HPDE6-E6E7 (cell line): ENCODE data around the gene IL1RL1.
"Not testable (repeated sequence)": the region's sequence is repeated elsewhere in the genome, so short reads cannot be mapped to it uniquely, and the experiment has no call there.

Experiments
- DNase-seq: peaks from one replicate; pipeline ENCODE4 v3.0.0; 2011; ENCODE audit warnings: missing footprints; ENCODE audit errors: extremely low spot score

Gene IL1RL1

DNA sequence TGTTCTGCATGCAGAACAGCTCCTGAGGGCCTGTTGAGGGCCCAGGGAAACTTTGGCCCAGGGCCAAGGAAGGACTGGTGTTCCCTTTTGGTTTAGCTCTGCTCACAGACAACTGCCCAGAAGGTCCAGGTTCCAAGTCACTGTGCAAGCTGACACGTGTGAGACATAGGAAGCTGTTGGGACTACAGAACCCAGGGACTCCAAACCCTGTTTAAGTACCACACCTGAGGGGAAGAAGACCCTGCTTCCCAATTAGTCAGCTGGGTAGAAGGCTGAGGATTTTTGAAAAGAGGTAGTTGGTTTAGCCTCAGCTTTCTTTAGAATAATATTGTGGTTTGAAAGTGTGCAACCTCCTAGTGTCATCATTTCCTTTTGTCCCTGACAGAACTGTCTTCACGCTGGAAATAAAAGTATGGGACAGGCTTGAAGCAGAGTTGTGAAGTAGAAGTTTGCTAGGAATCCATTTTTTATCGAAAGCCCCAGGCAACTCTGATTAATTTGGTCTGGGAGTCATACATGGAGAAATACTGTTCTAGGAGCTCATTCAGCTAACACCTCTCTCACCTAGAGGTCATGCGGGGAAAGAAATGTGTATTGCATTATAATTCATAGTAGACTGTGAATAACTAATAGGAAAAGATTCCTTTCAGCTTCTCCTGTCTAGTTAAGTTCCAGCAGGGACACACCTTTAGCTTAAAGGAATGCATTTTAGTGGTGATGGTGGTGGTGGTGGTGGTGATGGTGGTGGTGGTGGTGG is 19.9 kb upstream of the IL1RL1 start:
- no peak for DNase-seq

DNA sequence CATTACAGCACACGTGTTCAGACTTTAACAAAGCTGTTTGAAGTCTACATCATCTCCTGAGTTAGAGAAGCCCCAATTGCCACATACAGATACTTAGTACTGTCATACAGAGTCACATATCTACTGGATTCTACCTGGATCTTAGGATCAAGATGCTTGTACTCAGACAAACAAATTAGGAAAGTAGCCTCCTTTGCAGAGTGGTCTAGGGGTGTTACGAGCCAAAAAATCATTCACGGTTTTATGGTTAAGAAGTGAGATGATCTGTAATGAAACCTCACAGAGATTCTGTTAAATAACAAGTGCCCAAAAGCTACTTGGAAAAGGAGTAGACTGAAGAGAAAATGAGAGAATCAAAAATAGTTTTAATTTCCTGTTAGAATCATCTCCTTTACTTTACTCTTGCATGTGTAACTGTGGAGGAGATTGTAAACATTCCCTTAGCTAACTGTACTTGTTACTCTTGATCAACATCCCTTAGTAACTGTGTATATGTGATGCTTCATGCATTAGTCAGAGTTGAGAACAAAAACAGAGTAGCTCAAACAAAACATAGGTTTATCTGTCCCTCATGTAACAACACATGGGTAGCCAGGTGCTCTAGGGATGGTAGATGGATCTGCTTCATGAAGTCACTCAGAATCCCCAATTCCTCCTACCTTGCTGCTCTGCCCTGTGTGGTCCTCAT is 16.4 kb upstream of the IL1RL1 start:
- DNase-seq = peak; percentile 46

DNA sequence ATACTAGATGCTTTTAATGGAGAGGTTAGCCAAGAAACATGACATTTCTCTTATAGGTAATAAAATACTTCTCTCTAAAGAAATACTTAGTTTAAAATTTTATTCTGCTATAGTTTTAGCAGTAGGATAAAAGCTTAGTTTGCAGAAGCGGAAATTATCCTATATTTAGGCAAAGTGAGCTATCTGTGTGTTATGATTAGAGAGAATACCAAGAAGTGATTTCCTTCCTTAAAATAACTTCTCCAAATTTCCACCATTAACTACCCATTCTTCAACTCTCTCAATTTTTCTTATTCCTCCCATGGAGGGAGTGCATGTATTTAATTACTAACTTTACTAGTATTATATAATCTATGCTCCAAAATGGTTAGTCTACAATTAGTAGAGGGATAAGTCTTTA is 15.8 kb upstream of the IL1RL1 start:
- no peak for DNase-seq

DNA sequence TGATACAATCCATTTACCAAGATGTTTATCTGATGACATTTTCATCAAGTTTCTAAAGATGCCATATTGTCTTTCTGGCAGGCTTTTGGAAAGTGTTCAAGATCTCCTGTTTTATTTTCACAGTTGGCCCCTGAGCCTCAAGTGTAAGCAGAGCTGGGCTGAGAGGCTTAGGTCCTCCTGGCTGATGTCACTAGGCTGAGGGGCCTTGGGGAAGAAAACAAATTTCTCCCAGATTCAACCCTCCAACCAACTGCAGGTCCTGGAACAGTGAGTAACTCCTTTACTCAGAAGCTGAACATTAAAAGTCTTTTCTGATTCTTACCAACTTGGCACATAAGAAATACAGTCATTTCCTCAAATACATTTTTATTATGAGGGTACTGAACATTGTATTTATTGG is 14.9 kb upstream of the IL1RL1 start:
- DNase-seq = no peak

DNA sequence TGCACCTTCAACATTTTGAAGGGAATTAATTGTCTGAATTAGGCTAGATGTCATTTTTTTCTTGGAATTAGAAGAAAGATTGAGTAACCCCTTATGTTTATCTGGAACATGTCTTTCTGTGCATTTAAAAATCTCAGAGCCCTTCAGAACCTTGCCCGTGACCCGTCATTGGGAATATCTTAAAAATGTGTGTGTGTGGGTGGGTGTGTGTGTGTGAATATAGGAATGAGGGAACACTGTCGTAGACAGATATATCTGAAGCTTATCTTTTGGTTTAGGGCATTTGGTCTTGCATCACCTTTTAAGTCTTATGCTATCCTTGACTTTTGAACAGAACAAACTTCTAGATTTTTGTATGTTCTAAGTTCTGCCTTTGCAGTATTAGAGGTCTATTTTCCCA is 13.5 kb upstream of the IL1RL1 start:
- no peak for DNase-seq

DNA sequence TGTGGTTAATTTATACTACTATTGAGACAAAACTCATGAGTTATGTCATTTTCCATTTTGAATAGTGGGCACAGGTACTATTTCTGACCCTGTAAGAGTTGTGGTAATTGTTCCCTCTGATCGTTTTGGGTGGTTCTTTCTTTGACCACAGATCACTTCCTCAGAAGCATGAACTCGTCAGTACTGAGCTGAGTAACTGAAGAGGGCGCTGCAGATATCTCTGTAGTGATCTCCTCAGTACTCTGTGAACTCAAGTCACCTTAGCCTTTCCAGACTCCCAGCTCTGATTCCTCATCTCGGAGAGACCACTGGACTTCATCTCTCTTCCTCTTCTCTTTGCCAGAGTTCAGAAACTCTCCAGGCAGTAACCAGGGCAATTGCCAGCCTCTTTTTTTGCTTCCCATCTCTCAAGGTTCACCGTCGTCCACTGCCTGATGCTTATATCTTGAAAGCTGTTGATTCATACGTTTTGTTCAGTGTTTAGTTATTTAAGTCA is 9.4 kb upstream of the IL1RL1 start:
- no peak for DNase-seq

DNA sequence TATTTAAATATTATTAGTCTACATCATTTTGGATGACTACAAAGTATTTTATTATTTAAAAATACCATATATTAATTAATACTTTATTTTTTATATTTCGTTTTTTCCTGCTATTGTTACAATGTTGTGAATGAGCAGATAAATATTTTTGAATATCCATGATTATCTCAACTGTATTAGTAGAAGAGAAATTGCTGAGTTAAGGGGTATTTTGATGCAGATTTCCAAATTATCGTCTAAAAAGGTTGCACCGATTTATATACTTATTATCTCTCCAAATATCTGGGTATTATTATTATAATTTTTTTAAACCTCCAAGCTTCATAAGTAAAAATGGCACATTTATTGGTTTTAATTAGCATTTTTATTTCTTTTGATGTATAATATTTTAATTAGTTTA is 8.9 kb upstream of the IL1RL1 start:
- no peak for DNase-seq

DNA sequence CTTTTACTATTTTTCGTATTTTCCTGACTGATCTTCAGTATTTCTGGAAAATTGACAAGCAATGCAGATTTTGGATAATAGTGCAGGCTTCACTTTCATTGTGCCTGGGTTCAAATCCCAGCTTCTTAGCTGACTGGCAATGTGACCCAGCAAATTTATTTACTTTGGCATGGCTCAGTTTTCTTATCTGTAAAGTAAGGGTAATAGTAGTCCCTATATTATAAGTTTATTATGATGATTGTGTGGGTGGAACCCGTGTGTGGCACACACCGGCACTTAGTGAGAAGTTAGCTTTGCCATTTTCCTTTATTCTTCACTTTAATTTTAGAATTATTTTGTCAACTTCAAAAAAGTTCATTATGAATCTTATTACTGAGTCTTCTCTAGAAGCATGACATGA is 7.8 kb upstream of the IL1RL1 start:
- DNase-seq = no peak

DNA sequence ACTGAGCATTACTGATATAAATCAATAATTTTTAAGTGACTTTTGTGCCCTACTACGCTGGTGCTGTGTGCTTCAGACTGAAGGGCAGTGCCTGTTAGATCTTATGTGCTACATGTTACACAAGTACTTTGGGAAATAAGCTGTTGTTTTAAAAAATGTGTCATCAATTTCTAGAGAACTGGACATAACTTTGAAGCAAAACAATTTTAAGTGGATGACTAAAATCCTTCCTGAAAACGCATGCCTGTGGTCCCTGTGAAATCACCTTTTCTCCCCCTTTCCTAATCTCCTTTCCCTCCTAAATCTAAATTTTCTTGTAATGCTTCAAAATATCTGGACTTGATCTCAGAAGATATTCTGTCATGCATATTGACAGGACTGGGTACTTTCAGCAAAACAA is 7.1 kb upstream of the IL1RL1 start:
- no peak for DNase-seq

DNA sequence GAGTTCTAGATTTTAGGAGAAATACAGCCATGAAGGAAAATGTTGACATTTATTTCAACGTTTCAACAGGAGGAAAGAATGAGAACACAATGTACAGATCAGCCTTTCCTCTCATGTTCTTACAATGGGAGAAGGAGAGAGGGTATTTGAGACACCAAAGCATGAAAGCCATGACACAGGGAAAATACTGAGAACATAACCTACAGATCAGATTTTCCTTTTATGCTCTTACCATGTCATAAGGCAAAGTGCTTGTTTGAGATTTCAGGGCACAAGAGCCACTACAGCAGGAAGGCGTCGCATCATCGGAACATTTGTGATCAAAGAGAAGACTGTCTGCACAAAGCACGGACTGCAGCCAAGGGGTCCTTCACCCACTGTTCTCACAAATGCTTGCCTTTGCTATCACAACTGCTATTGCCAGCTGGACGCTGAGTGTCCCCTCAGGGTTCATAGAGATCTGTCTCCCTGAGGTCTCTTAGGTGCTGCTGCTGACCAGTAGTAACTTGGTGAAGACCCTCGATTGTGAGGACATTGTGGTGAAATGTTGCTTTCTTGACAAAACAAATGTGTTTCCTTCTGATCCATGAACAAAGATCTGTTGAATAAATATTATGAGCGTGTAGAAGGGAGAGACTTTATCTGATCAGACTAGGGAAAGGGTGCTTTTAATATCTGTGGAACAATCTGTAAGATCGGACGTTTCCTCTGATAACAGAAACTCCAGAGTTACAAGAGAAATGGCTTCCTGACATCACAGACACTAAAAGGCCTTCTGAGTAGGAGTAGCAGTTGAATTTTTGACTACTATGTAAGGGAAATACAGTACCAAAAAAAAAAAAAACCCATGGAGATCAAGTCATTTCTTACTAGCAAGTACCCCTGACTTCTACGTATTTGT is 6.4 kb upstream of the IL1RL1 start:
- DNase-seq = no peak

DNA sequence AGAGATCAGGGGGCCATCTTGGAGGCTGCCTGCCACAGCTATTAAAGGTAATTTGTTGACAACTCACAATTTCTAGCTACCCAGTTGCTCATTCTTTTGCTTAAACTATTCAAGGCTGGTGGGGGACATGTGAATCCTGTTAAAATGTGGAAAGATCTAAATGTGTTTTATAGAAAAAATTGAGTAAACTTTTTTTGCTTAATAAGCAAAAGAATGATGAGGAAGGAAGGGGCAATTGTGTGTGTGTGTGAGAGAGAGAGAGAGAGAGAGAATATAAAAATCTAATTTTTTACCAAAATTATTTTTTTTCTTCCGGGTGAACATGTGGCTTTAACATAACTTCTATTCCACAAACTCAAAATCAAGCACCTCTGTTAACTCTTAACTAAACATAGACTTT is 5.2 kb upstream of the IL1RL1 start:
- DNase-seq = no peak

DNA sequence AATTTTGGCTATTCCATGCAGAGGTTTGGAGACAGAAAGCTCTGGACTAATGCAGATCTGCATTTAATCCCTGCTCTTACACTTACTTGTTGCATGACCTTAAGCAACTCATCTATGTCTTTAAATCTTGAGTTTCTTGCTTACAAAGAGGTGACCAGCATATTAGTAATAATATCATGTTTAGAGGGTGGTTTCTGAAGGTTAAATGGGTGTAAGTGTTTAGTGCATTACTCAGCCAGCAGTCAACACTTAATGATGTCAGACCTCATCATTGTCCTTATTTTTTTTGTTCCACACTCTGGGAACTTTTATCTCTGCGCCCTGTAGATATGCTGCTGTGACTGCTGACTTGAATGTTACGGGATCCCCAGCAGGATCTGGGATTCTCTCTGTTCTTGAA is 1.7 kb downstream of the IL1RL1 start:
- DNase-seq = peak; percentile 85

DNA sequence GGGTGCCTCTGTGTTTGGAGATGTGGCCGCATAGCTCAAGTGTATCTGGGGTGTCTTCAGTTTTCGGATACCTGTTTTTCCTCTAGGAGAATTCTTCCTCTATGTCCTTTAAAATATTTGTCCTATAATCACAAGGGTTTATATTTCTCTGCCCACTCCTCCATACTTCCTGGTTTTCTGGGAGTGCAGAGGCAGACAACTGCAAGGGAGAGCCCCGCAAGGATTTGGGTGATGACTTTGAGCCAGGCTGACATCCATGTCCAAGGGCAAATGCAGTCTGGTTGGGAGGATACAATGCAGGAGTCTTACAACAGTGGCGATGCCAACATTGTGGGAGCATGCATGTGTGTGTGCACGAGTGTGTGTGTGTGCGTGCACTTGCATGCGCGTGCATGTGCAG is 2.1 kb downstream of the IL1RL1 start:
- no peak for DNase-seq

DNA sequence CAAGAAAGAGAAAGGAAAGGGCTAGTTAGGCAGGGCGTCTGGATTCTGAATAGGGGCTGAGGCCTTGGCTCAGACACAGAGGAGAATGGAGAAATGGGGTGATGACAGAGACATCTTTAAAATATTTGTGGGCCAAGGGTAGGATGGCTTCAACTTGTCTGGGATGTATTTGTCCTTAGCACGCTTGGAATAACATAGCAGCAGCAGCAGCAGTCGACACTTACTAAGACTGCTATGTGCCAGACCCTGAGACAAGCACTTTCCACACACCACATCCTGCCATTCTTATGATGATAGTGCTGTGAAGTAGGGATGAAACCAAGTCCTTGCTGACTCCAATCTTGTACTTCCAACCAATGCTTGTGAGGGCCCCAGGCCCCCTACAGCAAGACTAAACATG is 2.6 kb downstream of the IL1RL1 start:
- no peak for DNase-seq

DNA sequence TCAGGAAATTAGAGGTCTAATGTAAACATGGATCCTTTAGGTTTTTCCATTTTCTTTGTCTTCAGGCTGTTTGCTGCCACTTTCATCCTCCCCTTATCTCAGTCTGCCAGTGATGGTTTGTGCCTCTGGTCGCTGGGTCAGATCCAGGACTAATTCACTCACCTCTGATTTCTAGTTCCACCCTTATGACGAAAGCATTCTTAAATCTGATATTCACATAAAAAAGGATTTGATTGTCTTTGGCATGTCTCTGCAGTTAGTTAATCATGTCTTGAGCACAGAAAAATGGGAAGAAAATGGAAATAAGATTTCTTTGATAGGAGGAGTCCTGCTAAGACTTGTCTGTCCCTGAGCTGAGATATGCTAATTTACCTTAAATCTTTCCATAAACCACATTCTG is 4.6 kb downstream of the IL1RL1 start:
- DNase-seq = no peak

DNA sequence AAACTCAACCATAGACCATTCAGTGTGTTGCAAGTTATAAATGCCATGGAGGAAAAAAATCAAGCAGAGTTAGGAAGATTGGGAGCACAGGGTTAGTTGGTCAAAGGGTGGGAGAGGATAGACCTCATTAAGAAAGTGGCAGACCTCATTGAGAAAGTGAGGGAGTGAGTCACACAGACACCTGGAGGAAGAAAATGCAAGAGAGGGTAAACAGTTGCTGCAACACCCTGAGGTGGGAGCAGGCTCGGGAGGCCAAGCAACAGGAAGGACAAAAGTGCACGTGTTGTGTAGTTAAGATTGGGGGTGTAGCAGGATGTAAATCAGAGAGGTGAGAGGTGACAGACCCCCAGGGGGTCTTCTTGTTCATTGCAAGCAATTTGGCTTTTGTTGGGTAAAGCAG is 6.4 kb downstream of the IL1RL1 start:
- peak; percentile 56 for DNase-seq

DNA sequence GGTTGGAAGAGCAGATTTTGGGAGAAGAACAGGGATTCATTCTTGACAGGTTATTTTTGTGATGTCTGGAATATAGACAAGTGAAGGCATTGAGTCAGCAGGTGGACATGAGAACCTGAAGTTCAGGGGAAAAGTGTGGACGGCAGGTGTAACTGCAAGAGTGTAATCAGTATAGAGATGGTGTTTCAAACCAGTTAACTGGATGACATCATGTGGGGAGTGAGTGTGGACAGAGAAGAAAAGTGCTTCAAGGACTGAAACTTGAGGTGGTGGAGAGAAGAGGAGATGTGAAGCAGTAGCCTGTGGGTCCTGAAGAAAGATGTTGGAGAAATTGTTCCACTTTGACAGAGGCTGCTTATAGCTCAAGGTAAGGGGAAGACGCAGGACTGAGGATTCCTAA is 7.1 kb downstream of the IL1RL1 start:
- DNase-seq = no peak

DNA sequence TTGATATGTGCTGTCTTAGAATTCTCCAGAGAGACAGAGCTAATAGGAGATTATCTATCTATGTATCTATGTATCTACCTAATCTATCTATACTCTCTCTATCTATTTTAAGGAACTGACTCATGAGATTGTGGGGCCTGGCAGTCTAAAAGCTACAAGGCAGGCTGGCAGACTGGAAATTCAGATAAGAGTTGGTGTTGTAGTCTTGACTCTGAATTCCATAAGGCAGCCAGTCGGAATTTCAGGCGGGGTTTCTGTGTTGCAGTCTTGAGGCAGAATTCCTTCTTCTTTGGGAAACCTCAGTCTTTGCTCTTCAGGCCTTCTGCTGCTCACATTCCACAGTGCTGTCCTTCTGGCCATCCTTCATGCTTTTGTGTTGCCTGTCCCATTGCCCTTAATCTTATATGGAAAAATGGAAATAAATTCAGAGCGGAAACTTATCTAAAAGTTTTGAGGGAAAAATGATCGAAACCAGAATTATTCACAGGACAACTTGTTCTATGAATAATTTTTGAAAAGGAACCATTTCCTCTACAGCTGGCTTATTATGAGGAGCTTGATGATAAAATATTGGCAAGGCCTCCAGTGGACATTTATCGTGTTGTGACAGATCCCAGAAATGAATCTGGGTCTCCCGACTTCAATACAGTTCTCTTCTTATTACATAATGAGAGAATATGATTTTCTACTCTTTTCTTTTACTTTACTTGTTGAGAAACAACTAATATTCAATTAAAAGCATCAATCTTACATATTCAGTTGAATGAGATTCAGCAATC is 10.8 kb downstream of the IL1RL1 start:
- no peak for DNase-seq

DNA sequence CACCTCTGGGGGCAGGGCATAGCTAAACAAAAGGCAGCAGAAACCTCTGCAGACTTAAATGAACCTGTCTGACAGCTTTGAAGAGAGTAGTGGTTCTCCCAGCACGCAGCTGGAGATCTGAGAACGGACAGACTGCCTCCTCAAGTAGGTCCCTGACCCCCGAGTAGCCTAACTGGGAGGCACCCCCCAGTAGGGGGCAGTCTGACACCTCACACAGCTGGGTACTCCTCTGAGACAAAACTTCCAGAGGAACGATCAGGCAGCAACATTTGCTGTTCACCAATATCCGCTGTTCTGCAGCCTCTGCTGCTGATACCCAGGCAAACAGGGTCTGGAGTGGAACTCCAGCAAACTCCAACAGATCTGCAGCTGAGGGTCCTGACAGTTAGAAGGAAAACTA is 13.6 kb downstream of the IL1RL1 start:
- DNase-seq = not testable (repeated sequence)

DNA sequence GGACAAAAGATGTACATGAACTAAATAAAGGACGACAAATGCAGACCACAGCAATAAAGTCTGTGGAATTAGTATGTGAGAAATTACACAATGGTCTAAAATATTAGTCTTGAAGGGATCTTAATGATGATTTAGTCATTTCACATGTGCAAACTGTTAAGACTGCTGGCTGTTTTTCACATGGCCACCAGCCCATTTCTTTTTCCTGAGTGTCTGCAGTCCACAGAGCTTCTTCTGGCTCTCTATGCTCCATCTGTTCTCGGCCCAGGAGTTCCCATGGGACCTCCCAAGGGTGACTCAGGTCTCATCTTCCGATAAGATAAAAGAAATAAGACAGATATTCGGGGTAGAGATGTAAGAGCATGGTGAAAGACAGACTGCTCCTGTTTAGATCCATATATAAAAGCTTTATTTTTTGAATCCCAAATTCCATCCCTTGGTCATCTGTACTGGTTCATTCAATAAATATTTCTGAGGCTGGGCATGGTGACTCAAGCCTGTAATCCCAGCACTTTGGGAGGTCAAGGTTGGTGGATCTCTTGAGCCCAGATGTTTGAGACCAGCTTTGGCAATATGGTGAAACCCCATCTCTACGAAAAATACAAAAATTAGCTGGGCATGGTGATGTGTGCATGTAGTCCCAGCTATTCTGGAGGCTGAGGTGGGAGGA is 20.1 kb downstream of the IL1RL1 start:
- no peak for DNase-seq

DNA sequence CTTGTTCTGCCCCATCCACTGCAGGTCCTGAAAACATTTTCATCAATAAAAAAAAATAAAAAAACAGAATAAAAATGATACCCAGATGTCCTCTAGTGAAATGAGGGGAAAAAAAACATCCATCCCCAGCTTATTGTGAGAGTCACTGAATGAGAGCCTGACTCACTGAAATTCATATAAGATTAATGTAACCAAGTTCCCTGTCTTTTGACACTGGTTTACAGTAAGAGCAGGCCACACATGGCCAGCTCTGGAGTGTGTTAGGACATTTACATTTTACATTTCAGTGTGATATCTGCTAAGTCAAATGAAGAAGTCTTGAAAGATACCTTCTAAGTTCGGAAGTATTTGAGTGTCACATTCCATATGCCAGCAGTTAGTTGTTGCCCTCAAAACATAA is 23.1 kb downstream of the IL1RL1 start:
- DNase-seq = no peak
